CD4-positive, alpha-beta memory T cell (primary cell): Measurements from ENCODE around the gene COX10. TPM values are rescaled to one million over a fixed set of nuclear protein-coding genes. Genes with fewer than 3 reads are reported as not detected.

Source experiments
- CTCF ChIA-PET: fragments of 350-600 bp; sonication (Branson Sonifier 250); formaldehyde crosslinking; loops from one replicate; lab custom pipeline; 2021; ENCODE audit warnings: inconsistent platforms; ENCODE audit not compliant: partially characterized antibody; lab: Charles Lee
- POLR2A ChIA-PET: fragments of 350-600 bp; sonication (Branson Sonifier 250); formaldehyde crosslinking; loops from one replicate; lab custom pipeline; 2021; ENCODE audit not compliant: partially characterized antibody; lab: Charles Lee
- DNase-seq, 5 donors: peaks; one replicate each; pipeline versions ENCODE4 v3.0.0 to v3.0.0-alpha.2; 2020 to 2022; ENCODE audit warnings: mixed read lengths in 1 of 5
- H3K27ac ChIP-seq: one replicate; pipeline ENCODE4 v1.7.0; 2013; ENCODE audit warnings: low read depth, low read length
- H3K27me3 ChIP-seq: 2 replicates; pipeline ENCODE4 v1.7.0; 2013; ENCODE audit warnings: mild to moderate bottlenecking, low read length, moderate library complexity; ENCODE audit not compliant: insufficient read depth
- H3K36me3 ChIP-seq: 2 replicates; pipeline ENCODE4 v1.7.0; 2013; ENCODE audit warnings: mild to moderate bottlenecking, low read length, moderate library complexity; ENCODE audit not compliant: insufficient read depth
- H3K4me1 ChIP-seq: 2 replicates; pipeline ENCODE4 v1.7.0; 2013; ENCODE audit warnings: mild to moderate bottlenecking, low read length, moderate library complexity; ENCODE audit not compliant: insufficient read depth
- H3K4me3 ChIP-seq, 2 donors: one replicate each; pipeline ENCODE4 v1.7.0; 2013; ENCODE audit warnings: low read length in 2 of 2, mild to moderate bottlenecking in 1 of 2
- H3K9me3 ChIP-seq, 2 donors: one replicate each; pipeline ENCODE4 v1.7.0; 2013; ENCODE audit warnings: low read length in 2 of 2, control low read depth in 1 of 2; ENCODE audit not compliant: control insufficient read depth in 1 of 2
- H3K27ac Mint-ChIP-seq, 7 donors: one replicate each; pipeline ENCODE4 v1.8.0; 2020 to 2021; ENCODE audit warnings: mixed read lengths in 7 of 7, mild to moderate bottlenecking in 6 of 7, inconsistent platforms in 3 of 7, moderate library complexity in 3 of 7
- H3K27me3 Mint-ChIP-seq, 2 donors: one replicate each; pipeline ENCODE4 v1.8.0; 2020 to 2021; ENCODE audit warnings: mixed read lengths in 2 of 2
- H3K36me3 Mint-ChIP-seq, 2 donors: one replicate each; pipeline ENCODE4 v1.8.0; 2020 to 2021; ENCODE audit warnings: mixed read lengths in 2 of 2, inconsistent platforms in 1 of 2, mild to moderate bottlenecking in 1 of 2
- H3K4me1 Mint-ChIP-seq, 4 donors: one replicate each; pipeline ENCODE4 v1.8.0; 2020 to 2021; ENCODE audit warnings: mixed read lengths in 4 of 4, mild to moderate bottlenecking in 1 of 4
- H3K4me3 Mint-ChIP-seq, 8 donors: one replicate each; pipeline ENCODE4 v1.8.0; 2020 to 2021; ENCODE audit warnings: mixed read lengths in 8 of 8, mild to moderate bottlenecking in 7 of 8, moderate library complexity in 6 of 8, inconsistent platforms in 3 of 8
- H3K9me3 Mint-ChIP-seq, 8 donors: one replicate each; pipeline ENCODE4 v1.8.0; 2020 to 2021; ENCODE audit warnings: mixed read lengths in 8 of 8, mild to moderate bottlenecking in 5 of 8, inconsistent platforms in 3 of 8, moderate library complexity in 1 of 8
- intact Hi-C: fragments of 100-400 bp; cut with micrococcal nuclease; formaldehyde crosslinking; loops from one replicate; pipeline ENCODE4 v1.15.1; 2023
- polyA plus RNA-seq, 2 donors: library from polyadenylated mRNA; unstranded; fragments of 300-500 nt; fragmentation: Illumina TruSeq; gene quantifications; one replicate each; pipeline ENCODE4 v1.2.3, GENCODE V29; 2021
- total RNA-seq, 2 experiments: library from RNA; stranded (reverse); gene quantifications; one replicate each; pipeline ENCODE4 v1.2.3, GENCODE V29; 2021

COX10 gene
- total and polyA plus RNA-seq, 4 experiments from 2014 or later = 16.9 to 34.8 (median 20.4) TPM

DNA sequence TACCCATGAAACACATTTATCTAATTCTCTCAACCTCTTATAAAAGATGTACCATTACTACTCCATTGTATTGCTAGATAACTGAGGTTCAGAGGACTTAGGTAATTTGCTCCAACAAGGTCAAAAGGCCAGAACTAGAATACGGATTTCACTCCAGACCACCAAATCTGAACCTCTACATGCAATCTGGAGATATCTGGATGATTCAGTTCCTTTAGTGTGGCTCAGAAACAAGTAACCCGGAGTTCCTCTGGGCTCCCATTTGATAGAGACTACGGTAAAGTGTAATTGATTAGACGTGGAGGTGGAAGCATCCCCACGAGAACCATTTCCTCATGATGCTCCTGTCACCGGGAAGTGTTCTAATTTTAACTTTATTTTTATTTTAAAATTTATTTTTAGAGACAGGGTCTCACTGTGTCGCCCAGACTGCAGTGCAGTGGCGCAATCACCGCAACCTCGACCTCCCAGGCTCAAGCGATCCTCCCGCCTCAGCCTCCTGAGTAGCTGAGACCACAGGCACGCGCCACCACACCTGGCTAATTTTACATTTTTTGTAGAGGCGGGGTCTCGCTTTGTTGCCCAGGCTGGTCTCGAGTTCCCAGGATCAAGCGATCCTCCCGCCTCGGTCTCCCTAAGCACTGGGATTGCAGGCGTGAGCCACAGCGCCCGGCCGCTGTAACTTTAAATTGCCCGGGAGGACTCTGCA is 608 bp upstream of the COX10 start:
- no peaks in the 10 kb centered on the region for H3K36me3 ChIP-seq
- ChIA-PET POLR2A (interaction anchor here (0.8 to 6.0 kb wide), 8 partner anchors 128 to 232 kb away, joined by 3 to 46 read pairs (median 5); partner anchors contain the start of gene HS3ST3B1), CTCF (interaction anchor here (1.8 to 4.7 kb wide), 3 partner anchors 135 to 472 kb away, joined by 4 to 25 read pairs (median 4); partner anchors contain the start of gene HS3ST3B1)
- no peak for DNase-seq
- no peaks in the 10 kb centered on the region for H3K27me3 ChIP-seq
- intact Hi-C loops = loop anchor here (1.0 to 10.0 kb wide), 3 partner anchors 133 to 474 kb away; no protein-coding TSS in a partner anchor
- Mint-ChIP-seq H3K4me1 (peaks cover 36 to 65% (median 49%) of the 10 kb centered on the region in 4 donors), H3K36me3 (peaks cover 16 to 32% of the 10 kb centered on the region in 2 donors), H3K9me3 (no peaks in the 10 kb centered on the region), H3K27ac (peak overlapping the region; percentile 89 to 95 (median 95)), H3K27me3 (no peaks in the 10 kb centered on the region), H3K4me3 (peak overlapping the region; percentile 93 to 96 (median 95))
- H3K27ac ChIP-seq = peak overlapping the region; percentile 71
- no peaks in the 10 kb centered on the region for H3K9me3 ChIP-seq
- peaks cover 30% of the 10 kb centered on the region for H3K4me1 ChIP-seq
- peak overlapping the region; percentile 96 to 98 for H3K4me3 ChIP-seq

DNA sequence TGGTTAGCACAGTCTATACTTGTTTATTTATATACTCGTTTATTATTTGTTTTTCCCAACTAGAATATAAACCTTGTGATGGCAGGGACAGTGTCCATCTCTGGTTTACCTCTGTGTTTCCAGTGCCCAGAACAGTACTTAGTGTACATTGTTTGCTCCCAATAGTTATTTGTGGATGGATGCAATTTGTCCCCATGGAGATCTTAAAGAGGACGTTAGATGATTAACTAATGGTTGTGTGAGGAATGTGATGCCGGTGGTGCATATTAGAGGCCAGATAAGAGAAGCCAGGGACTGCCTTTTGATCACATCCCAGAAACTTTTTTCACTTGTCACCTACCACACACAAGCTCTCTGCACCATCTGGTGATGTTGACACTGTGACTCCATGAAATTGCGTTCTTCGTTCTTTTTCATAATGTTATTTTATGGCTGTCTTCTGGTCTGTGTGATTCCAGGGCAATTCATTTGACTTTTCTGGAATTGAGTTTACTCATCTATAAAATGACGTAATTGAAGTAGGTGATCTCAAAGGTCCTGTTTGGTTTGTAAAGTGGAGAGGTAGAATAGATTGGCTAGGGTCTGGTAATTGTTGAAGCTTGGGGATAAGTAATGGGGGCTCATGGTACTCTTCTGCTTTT is 1.2 kb downstream of the COX10 start:
- no peaks in the 10 kb centered on the region for H3K27me3 Mint-ChIP-seq
- peak overlapping the region; percentile 93 to 96 (median 95) for H3K4me3 Mint-ChIP-seq
- H3K27me3 ChIP-seq = no peaks in the 10 kb centered on the region
- ChIA-PET CTCF (interaction anchor here (1.1 to 4.7 kb wide), 3 partner anchors 131 to 473 kb away, joined by 3 to 25 read pairs (median 4); partner anchors contain the start of gene HS3ST3B1), POLR2A (interaction anchor here (1.0 to 6.0 kb wide), 7 partner anchors 126 to 231 kb away, joined by 3 to 46 read pairs (median 6); partner anchors contain the start of gene HS3ST3B1)
- no peak for DNase-seq
- no peaks in the 10 kb centered on the region for H3K9me3 Mint-ChIP-seq
- H3K27ac ChIP-seq = peak overlapping the region; percentile 71
- H3K36me3 ChIP-seq = no peaks in the 10 kb centered on the region
- peak overlapping the region in 6 of 7 donors; percentile 15 to 89 (median 56) for H3K27ac Mint-ChIP-seq
- H3K4me1 ChIP-seq = peaks cover 30% of the 10 kb centered on the region
- H3K36me3 Mint-ChIP-seq = peaks cover 8 to 38% of the 10 kb centered on the region in 2 donors
- peaks cover 34 to 57% (median 45%) of the 10 kb centered on the region in 4 donors for H3K4me1 Mint-ChIP-seq
- H3K4me3 ChIP-seq = no peak overlapping the region
- no peaks in the 10 kb centered on the region for H3K9me3 ChIP-seq
- intact Hi-C loops = no loop called here

DNA sequence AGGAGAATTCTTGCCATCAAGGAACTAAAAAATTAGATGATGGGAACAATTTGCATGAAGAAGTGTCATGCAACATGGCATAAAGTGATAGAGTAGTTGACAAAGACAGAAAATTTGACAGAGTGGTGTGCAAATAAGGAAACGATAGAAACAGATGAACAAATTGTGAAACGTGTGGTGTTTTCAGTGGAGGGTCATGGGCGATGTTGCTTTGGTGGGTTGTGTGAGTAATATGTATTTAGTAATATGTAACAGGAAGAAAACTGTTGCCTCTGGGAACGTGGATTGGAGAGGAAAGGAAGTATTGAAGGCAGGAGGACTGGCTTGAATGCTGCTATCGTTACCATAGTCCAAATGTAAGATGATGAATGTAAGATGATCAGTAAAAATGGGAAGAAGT is 3.6 kb downstream of the COX10 start:
- Histone ChIP-seq H3K4me3 (no peak overlapping the region), H3K27ac (no peak overlapping the region), H3K9me3 (no peaks in the 10 kb centered on the region), H3K4me1 (peaks cover 22% of the 10 kb centered on the region), H3K36me3 (peaks cover 10% of the 10 kb centered on the region), H3K27me3 (no peaks in the 10 kb centered on the region)
- no peaks in the 10 kb centered on the region for H3K27me3 Mint-ChIP-seq
- peaks cover 12 to 45% of the 10 kb centered on the region in 2 donors for H3K36me3 Mint-ChIP-seq
- DNase-seq = no peak
- H3K27ac Mint-ChIP-seq = peak overlapping the region in 1 of 7 donors; percentile 2
- H3K4me1 Mint-ChIP-seq = peaks cover 33 to 50% (median 42%) of the 10 kb centered on the region in 4 donors
- intact Hi-C loops = no loop called here
- H3K9me3 Mint-ChIP-seq = no peaks in the 10 kb centered on the region
- H3K4me3 Mint-ChIP-seq = peak overlapping the region in 1 of 8 donors; percentile 7
- ChIA-PET CTCF (no interaction called here), POLR2A (no interaction called here)

GRCh38 chr17:14078027-14078426 is 8.7 kb downstream of the COX10 start:
- DNase-seq = peak in 1 of 5 donors; percentile 10
- Histone ChIP-seq H3K4me3 (no peak overlapping the region), H3K9me3 (no peaks in the 10 kb centered on the region), H3K27me3 (no peaks in the 10 kb centered on the region), H3K4me1 (peaks cover 4% of the 10 kb centered on the region), H3K36me3 (peaks cover 22% of the 10 kb centered on the region), H3K27ac (no peak overlapping the region)
- Mint-ChIP-seq H3K4me1 (peaks cover 16 to 39% (median 26%) of the 10 kb centered on the region in 4 donors), H3K27ac (peak overlapping the region in 3 of 7 donors; percentile 12 to 62 (median 45)), H3K27me3 (no peaks in the 10 kb centered on the region), H3K4me3 (no peak overlapping the region), H3K36me3 (peaks cover 40 to 57% of the 10 kb centered on the region in 2 donors), H3K9me3 (peaks cover 0 to 1% (median 0%) of the 10 kb centered on the region in 8 donors)
- POLR2A ChIA-PET = no interaction called here
- CTCF ChIA-PET = interaction anchor here (0.7 to 1.0 kb wide), 2 partner anchors 167 to 223 kb away, joined by 3 read pairs; partner anchors contain the start of gene HS3ST3B1
- intact Hi-C loops = no loop called here

DNA sequence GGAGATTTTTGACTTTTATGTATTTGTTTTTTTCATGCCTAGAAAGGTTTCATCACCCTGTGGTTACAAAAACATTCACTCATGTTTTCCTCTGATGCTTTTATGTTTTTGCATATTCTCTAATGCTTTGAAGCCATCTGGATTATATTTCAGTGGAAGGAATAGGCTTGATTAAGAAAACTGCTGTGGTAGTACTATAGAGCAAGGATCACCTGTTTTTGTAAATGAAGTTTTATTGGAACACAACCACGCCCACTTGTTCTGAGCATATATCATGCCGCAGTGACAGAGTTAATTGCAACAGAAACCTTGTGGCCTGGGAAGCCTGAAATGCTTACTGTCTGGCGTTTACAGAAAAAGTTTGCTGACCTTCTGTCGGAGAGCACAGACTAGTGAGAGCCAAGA is 11.5 kb downstream of the COX10 start:
- H3K9me3 ChIP-seq = no peaks in the 10 kb centered on the region
- DNase-seq = no peak
- peaks cover 8% of the 10 kb centered on the region for H3K4me1 ChIP-seq
- Mint-ChIP-seq H3K4me3 (no peak overlapping the region), H3K9me3 (peaks cover 0 to 1% (median 0%) of the 10 kb centered on the region in 8 donors), H3K27me3 (no peaks in the 10 kb centered on the region), H3K27ac (peak overlapping the region in 1 of 7 donors; percentile 48), H3K4me1 (peaks cover 12 to 38% (median 27%) of the 10 kb centered on the region in 4 donors), H3K36me3 (peaks cover 32 to 50% of the 10 kb centered on the region in 2 donors)
- H3K36me3 ChIP-seq = peaks cover 22% of the 10 kb centered on the region
- intact Hi-C loops = no loop called here
- ChIA-PET CTCF (interaction anchor here (1.3 kb wide), 1 partner anchor 220 kb away, joined by 4 read pairs; the partner anchor contains the start of gene HS3ST3B1), POLR2A (no interaction called here)
- H3K4me3 ChIP-seq = no peak overlapping the region
- H3K27ac ChIP-seq = no peak overlapping the region
- no peaks in the 10 kb centered on the region for H3K27me3 ChIP-seq

GRCh38 chr17:14082848-14083247 is 13.5 kb downstream of the COX10 start:
- peaks cover 35 to 41% of the 10 kb centered on the region in 2 donors for H3K36me3 Mint-ChIP-seq
- Histone ChIP-seq H3K9me3 (no peaks in the 10 kb centered on the region), H3K36me3 (peaks cover 12% of the 10 kb centered on the region), H3K27ac (no peak overlapping the region), H3K4me3 (no peak overlapping the region), H3K27me3 (no peaks in the 10 kb centered on the region), H3K4me1 (peaks cover 12% of the 10 kb centered on the region)
- ChIA-PET CTCF (no interaction called here), POLR2A (no interaction called here)
- H3K27me3 Mint-ChIP-seq = no peaks in the 10 kb centered on the region
- H3K9me3 Mint-ChIP-seq = peaks cover 0 to 1% (median 0%) of the 10 kb centered on the region in 8 donors
- intact Hi-C loops = no loop called here
- peaks cover 23 to 42% (median 30%) of the 10 kb centered on the region in 4 donors for H3K4me1 Mint-ChIP-seq
- H3K27ac Mint-ChIP-seq = peak overlapping the region in 2 of 7 donors; percentile 19 to 24
- H3K4me3 Mint-ChIP-seq = no peak overlapping the region
- no peak for DNase-seq
